IPS-20b (cell line): Measurements from ENCODE around the gene SNTG2.

Experiments
- H3K27ac ChIP-seq: one replicate; pipeline ENCODE4 v1.5.1; 2013; ENCODE audit warnings: low read length
- H3K27me3 ChIP-seq: 2 replicates; pipeline ENCODE4 v1.6.1; 2013; ENCODE audit warnings: mild to moderate bottlenecking, low read length, inconsistent platforms; ENCODE audit not compliant: insufficient read depth
- H3K36me3 ChIP-seq: 2 replicates; pipeline ENCODE4 v1.6.1; 2013; ENCODE audit warnings: low read depth, mild to moderate bottlenecking, inconsistent platforms, low read length, moderate library complexity; ENCODE audit not compliant: insufficient read depth
- H3K4me1 ChIP-seq: 2 replicates; pipeline ENCODE4 v1.6.1; 2013; ENCODE audit warnings: mild to moderate bottlenecking, control low read depth, inconsistent platforms, low read length, moderate library complexity; ENCODE audit not compliant: insufficient read depth
- H3K4me3 ChIP-seq: 2 replicates; pipeline ENCODE4 v1.5.1; 2013; ENCODE audit warnings: mild to moderate bottlenecking, low read length, inconsistent platforms
- H3K9ac ChIP-seq: 2 replicates; pipeline ENCODE4 v1.6.1; 2013; ENCODE audit warnings: low read depth, mild to moderate bottlenecking, inconsistent platforms, low read length, moderate library complexity
- H3K9me3 ChIP-seq: 2 replicates; pipeline ENCODE4 v1.6.1; 2013; ENCODE audit warnings: mild to moderate bottlenecking, low read depth, low read length, inconsistent platforms; ENCODE audit not compliant: insufficient read depth

SNTG2 gene

GRCh38 chr2:915979-916378 is 34.7 kb upstream of the SNTG2 start:
- Histone ChIP-seq H3K4me1 (no peaks in the 10 kb centered on the region), H3K9ac (no peak overlapping the region), H3K27ac (no peak overlapping the region), H3K27me3 (peaks cover 5% of the 10 kb centered on the region), H3K4me3 (no peak overlapping the region), H3K36me3 (no peaks in the 10 kb centered on the region), H3K9me3 (no peaks in the 10 kb centered on the region)

- Histone ChIP-seq H3K4me3 (no peak overlapping the region), H3K9me3 (no peaks in the 10 kb centered on the region), H3K27ac (no peak overlapping the region), H3K4me1 (no peaks in the 10 kb centered on the region), H3K27me3 (peaks cover 3% of the 10 kb centered on the region; the same call in 1 of the 2 replicates), H3K36me3 (no peaks in the 10 kb centered on the region), H3K9ac (no peak overlapping the region)
These were observed 33.7 kb upstream of the SNTG2 start for GRCh38 chr2:916935-917334.

GRCh38 chr2:919672-920071 is 31.0 kb upstream of the SNTG2 start:
- Histone ChIP-seq H3K27me3 (peaks cover 13% of the 10 kb centered on the region; the same call in 1 of the 2 replicates), H3K27ac (no peak overlapping the region), H3K9me3 (no peaks in the 10 kb centered on the region), H3K4me1 (peaks cover 9% of the 10 kb centered on the region), H3K9ac (no peak overlapping the region), H3K4me3 (no peak overlapping the region), H3K36me3 (no peaks in the 10 kb centered on the region)

- H3K9ac ChIP-seq, result no peak overlapping the region
- no peak overlapping the region for H3K4me3 ChIP-seq
- H3K27me3 ChIP-seq, result peaks cover 13% of the 10 kb centered on the region; the same call in 1 of the 2 replicates
- no peaks in the 10 kb centered on the region for H3K36me3 ChIP-seq
- H3K9me3 ChIP-seq, result no peaks in the 10 kb centered on the region
- no peak overlapping the region for H3K27ac ChIP-seq
- peaks cover 18% of the 10 kb centered on the region for H3K4me1 ChIP-seq
These were observed 30.1 kb upstream of the SNTG2 start for GRCh38 chr2:920573-920972.

- Histone ChIP-seq H3K9ac (no peak overlapping the region), H3K4me1 (peaks cover 21% of the 10 kb centered on the region), H3K36me3 (no peaks in the 10 kb centered on the region), H3K9me3 (no peaks in the 10 kb centered on the region), H3K27ac (no peak overlapping the region), H3K27me3 (peaks cover 13% of the 10 kb centered on the region; the same call in 1 of the 2 replicates), H3K4me3 (no peak overlapping the region)
These were observed 29.6 kb upstream of the SNTG2 start for GRCh38 chr2:920999-921398.

- H3K9ac ChIP-seq, result no peak overlapping the region
- H3K9me3 ChIP-seq, result peaks cover under 1% of the 10 kb centered on the region; the same call in 1 of the 2 replicates
- H3K4me1 ChIP-seq, result peaks cover 21% of the 10 kb centered on the region
- H3K4me3 ChIP-seq, result no peak overlapping the region
- H3K27ac ChIP-seq, result no peak overlapping the region
- peaks cover 13% of the 10 kb centered on the region; the same call in 1 of the 2 replicates for H3K27me3 ChIP-seq
- no peaks in the 10 kb centered on the region for H3K36me3 ChIP-seq
These were observed 28.5 kb upstream of the SNTG2 start for GRCh38 chr2:922185-922584.

GRCh38 chr2:923832-924601 is 26.6 kb upstream of the SNTG2 start:
- Histone ChIP-seq H3K4me1 (peaks cover 21% of the 10 kb centered on the region), H3K27ac (no peak overlapping the region), H3K27me3 (peaks cover 13% of the 10 kb centered on the region; the same call in 1 of the 2 replicates), H3K4me3 (no peak overlapping the region), H3K9ac (peak overlapping the region; percentile 12; the same call in 1 of the 2 replicates), H3K36me3 (no peaks in the 10 kb centered on the region), H3K9me3 (peaks cover 7% of the 10 kb centered on the region; the same call in 1 of the 2 replicates)

GRCh38 chr2:924701-925100 is 25.9 kb upstream of the SNTG2 start:
- H3K36me3 ChIP-seq, result no peaks in the 10 kb centered on the region
- H3K4me3 ChIP-seq, result no peak overlapping the region
- peaks cover 17% of the 10 kb centered on the region for H3K27me3 ChIP-seq
- H3K27ac ChIP-seq, result no peak overlapping the region
- H3K9me3 ChIP-seq, result peaks cover 7% of the 10 kb centered on the region; the same call in 1 of the 2 replicates
- H3K9ac ChIP-seq, result peak overlapping the region; percentile 12; the same call in 1 of the 2 replicates
- H3K4me1 ChIP-seq, result peaks cover 21% of the 10 kb centered on the region

- H3K9ac ChIP-seq, result no peak overlapping the region
- peaks cover 7% of the 10 kb centered on the region; the same call in 1 of the 2 replicates for H3K9me3 ChIP-seq
- H3K36me3 ChIP-seq, result no peaks in the 10 kb centered on the region
- peaks cover 19% of the 10 kb centered on the region for H3K27me3 ChIP-seq
- H3K4me3 ChIP-seq, result no peak overlapping the region
- H3K4me1 ChIP-seq, result peaks cover 21% of the 10 kb centered on the region
- peak overlapping the region; percentile 23 for H3K27ac ChIP-seq
These were observed 25.3 kb upstream of the SNTG2 start for GRCh38 chr2:925309-925708.

GRCh38 chr2:925711-926110 is 24.9 kb upstream of the SNTG2 start:
- H3K4me3 ChIP-seq, result no peak overlapping the region
- H3K36me3 ChIP-seq, result no peaks in the 10 kb centered on the region
- H3K9ac ChIP-seq, result no peak overlapping the region
- H3K9me3 ChIP-seq, result peaks cover 7% of the 10 kb centered on the region; the same call in 1 of the 2 replicates
- H3K27ac ChIP-seq, result peak overlapping the region; percentile 23
- peaks cover 21% of the 10 kb centered on the region for H3K4me1 ChIP-seq
- peaks cover 19% of the 10 kb centered on the region for H3K27me3 ChIP-seq

GRCh38 chr2:926259-926793 is 24.3 kb upstream of the SNTG2 start:
- H3K36me3 ChIP-seq, result no peaks in the 10 kb centered on the region
- H3K4me1 ChIP-seq, result peaks cover 21% of the 10 kb centered on the region
- H3K9ac ChIP-seq, result no peak overlapping the region
- H3K9me3 ChIP-seq, result peaks cover 7% of the 10 kb centered on the region; the same call in 1 of the 2 replicates
- H3K27me3 ChIP-seq, result peaks cover 19% of the 10 kb centered on the region
- H3K4me3 ChIP-seq, result no peak overlapping the region
- H3K27ac ChIP-seq, result no peak overlapping the region

GRCh38 chr2:926896-927295 is 23.8 kb upstream of the SNTG2 start:
- H3K27me3 ChIP-seq, result peaks cover 17% of the 10 kb centered on the region
- H3K4me3 ChIP-seq, result no peak overlapping the region
- H3K9ac ChIP-seq, result no peak overlapping the region
- H3K9me3 ChIP-seq, result peaks cover 7% of the 10 kb centered on the region; the same call in 1 of the 2 replicates
- H3K4me1 ChIP-seq, result peaks cover 21% of the 10 kb centered on the region
- H3K36me3 ChIP-seq, result no peaks in the 10 kb centered on the region
- H3K27ac ChIP-seq, result no peak overlapping the region
